ENCODE data around the gene GPLD1.

DNA sequence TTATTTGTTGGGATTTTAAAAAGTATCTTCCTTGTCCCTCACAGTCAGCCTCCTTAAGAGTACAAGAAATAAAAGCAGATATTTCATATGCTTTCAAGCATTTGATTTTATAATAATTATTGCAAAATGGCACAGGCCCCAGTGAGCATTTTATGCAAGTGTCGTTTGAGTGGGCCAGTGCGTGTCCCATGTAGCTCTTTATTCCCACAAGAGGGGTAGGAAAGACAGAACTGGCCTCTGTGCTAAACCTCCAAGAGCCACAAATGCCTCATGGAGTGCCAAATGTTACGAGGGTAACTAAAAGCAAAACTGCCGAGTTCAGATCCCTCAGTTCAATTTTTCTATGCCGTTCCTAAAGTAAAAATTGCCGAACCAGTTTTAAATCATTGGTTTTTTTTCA lies 12.7 kb downstream of the GPLD1 start:
- TF ChIP-seq CTCF (conservative IDR thresholded peaks at IDR 0.05; ENCODE audit: low read depth, low read length) (no peak), EZH2phosphoT487 (IDR thresholded peaks at IDR 0.05; ENCODE audit: borderline replicate concordance, low read length) (no peak), EZH2 (IDR thresholded peaks at IDR 0.05; ENCODE audit: low read length, unreplicated experiment) (no peak)
